Measurements from ENCODE around the gene ANKRD40.

ANKRD40 gene

GRCh38 chr17:50715471-50715870 is 7.8 kb upstream of the ANKRD40 start:
- Histone ChIP-seq H3K79me2 (ENCODE audit: low read length) (peaks cover 12% of the 10 kb centered on the region), H3K27ac (ENCODE audit: low read length) (no peak overlapping the region), H3K4me2 (ENCODE audit: low read depth, low read length) (no peak overlapping the region), H4K20me1 (ENCODE audit: insufficient read depth, low read length) (0 out of 2 replicates have a peak, but pooled peaks cover under 1% of the 10 kb centered on the region), H3K27me3 (replicated peaks; ENCODE audit: insufficient read depth, low read length) (no peaks in the 10 kb centered on the region), H2AFZ (ENCODE audit: low read length) (no peak overlapping the region), H3K4me3 (ENCODE audit: low read length) (no peak overlapping the region), H3K9me3 (replicated peaks; ENCODE audit: insufficient read depth, low read length) (no peaks in the 10 kb centered on the region), H3K9ac (ENCODE audit: low read length) (no peak overlapping the region), H3K36me3 (replicated peaks; ENCODE audit: insufficient read depth, low read length) (no peaks in the 10 kb centered on the region), H3K4me1 (ENCODE audit: low read length) (no peaks in the 10 kb centered on the region), H3K9me2 (replicated peaks; ENCODE audit: insufficient read depth, low read length) (no peaks in the 10 kb centered on the region), H3F3A (ENCODE audit: insufficient read depth, low read length) (peaks cover 3% of the 10 kb centered on the region; the same call in 1 of the 2 replicates)
- DNase-seq, result no peak
- TF ChIP-seq CTCF (IDR thresholded peaks at IDR 0.05; ENCODE audit: low read length) (no peak), EZH2phosphoT487 (IDR thresholded peaks at IDR 0.05; ENCODE audit: low read length) (no peak), EZH2 (optimal IDR thresholded peaks at IDR 0.05; ENCODE audit: low read depth, low read length) (no peak)

GRCh38 chr17:50712641-50713040 is 4.9 kb upstream of the ANKRD40 start:
- Histone ChIP-seq H3K4me2 (ENCODE audit: low read depth, low read length) (no peak overlapping the region), H3K9me3 (replicated peaks; ENCODE audit: insufficient read depth, low read length) (no peaks in the 10 kb centered on the region), H3K36me3 (replicated peaks; ENCODE audit: insufficient read depth, low read length) (no peaks in the 10 kb centered on the region), H4K20me1 (ENCODE audit: insufficient read depth, low read length) (no peaks in the 10 kb centered on the region), H3K79me2 (ENCODE audit: low read length) (peaks cover 15% of the 10 kb centered on the region), H3K4me1 (ENCODE audit: low read length) (peaks cover 13% of the 10 kb centered on the region), H2AFZ (ENCODE audit: low read length) (no peak overlapping the region), H3K9me2 (replicated peaks; ENCODE audit: insufficient read depth, low read length) (no peaks in the 10 kb centered on the region), H3K9ac (ENCODE audit: low read length) (no peak overlapping the region), H3K27me3 (replicated peaks; ENCODE audit: insufficient read depth, low read length) (no peaks in the 10 kb centered on the region), H3K27ac (ENCODE audit: low read length) (no peak overlapping the region), H3K4me3 (ENCODE audit: low read length) (no peak overlapping the region), H3F3A (ENCODE audit: insufficient read depth, low read length) (peaks cover 17% of the 10 kb centered on the region)
- DNase-seq, result no peak
- TF ChIP-seq EZH2phosphoT487 (IDR thresholded peaks at IDR 0.05; ENCODE audit: low read length), result no peak
- TF ChIP-seq EZH2 (optimal IDR thresholded peaks at IDR 0.05; ENCODE audit: low read depth, low read length), result no peak
- TF ChIP-seq CTCF (IDR thresholded peaks at IDR 0.05; ENCODE audit: low read length), result no peak

DNA sequence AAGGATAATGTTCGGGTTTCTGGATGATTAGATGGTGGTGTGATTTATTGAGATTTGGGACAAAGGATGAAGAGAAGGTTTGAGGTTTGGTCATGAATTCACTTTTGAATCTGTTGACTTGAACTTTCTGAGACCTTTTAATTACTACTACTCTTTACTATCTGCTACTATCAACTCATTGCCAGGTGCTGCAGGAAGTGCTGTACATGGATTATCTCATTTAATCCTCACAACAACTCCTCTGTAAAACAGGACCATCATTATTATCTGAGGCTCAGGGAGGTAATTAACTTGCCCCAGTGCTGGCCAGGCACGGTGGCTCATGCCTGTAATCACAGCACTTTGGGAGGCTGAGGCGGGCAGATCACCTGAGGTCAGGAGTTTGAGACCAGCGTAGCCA is 2.9 kb upstream of the ANKRD40 start:
- Histone ChIP-seq H3K9ac (ENCODE audit: low read length) (no peak overlapping the region), H3K4me3 (ENCODE audit: low read length) (no peak overlapping the region), H3K27ac (ENCODE audit: low read length) (no peak overlapping the region), H3F3A (ENCODE audit: insufficient read depth, low read length) (peaks cover 22% of the 10 kb centered on the region), H3K79me2 (ENCODE audit: low read length) (peaks cover 33% of the 10 kb centered on the region), H3K36me3 (replicated peaks; ENCODE audit: insufficient read depth, low read length) (no peaks in the 10 kb centered on the region), H4K20me1 (ENCODE audit: insufficient read depth, low read length) (no peaks in the 10 kb centered on the region), H3K27me3 (replicated peaks; ENCODE audit: insufficient read depth, low read length) (no peaks in the 10 kb centered on the region), H3K4me1 (ENCODE audit: low read length) (peaks cover 15% of the 10 kb centered on the region), H3K9me2 (replicated peaks; ENCODE audit: insufficient read depth, low read length) (no peaks in the 10 kb centered on the region), H3K4me2 (ENCODE audit: low read depth, low read length) (no peak overlapping the region), H2AFZ (ENCODE audit: low read length) (no peak overlapping the region), H3K9me3 (replicated peaks; ENCODE audit: insufficient read depth, low read length) (no peaks in the 10 kb centered on the region)
- DNase-seq, result no peak
- no peak for TF ChIP-seq EZH2phosphoT487 (IDR thresholded peaks at IDR 0.05; ENCODE audit: low read length)
- TF ChIP-seq EZH2 (optimal IDR thresholded peaks at IDR 0.05; ENCODE audit: low read depth, low read length), result no peak
- TF ChIP-seq CTCF (IDR thresholded peaks at IDR 0.05; ENCODE audit: low read length), result no peak

Data from MM.1S (cell line).